ENCODE data around the gene SORCS3. TPM values are rescaled to one million over a fixed set of nuclear protein-coding genes. Genes with fewer than 3 reads are reported as not detected.

SORCS3 gene
- total RNA-seq, 1 experiment from 2014 or later, result 0.18 TPM

- ChIA-PET POLR2A (no interaction called here), CTCF (no interaction called here)
- no peak for TF ChIP-seq CTCF (IDR thresholded peaks at IDR 0.05; ENCODE audit: insufficient read depth in 1 of 2, low read depth in 1 of 2, low read length in 1 of 2, severe bottlenecking in 1 of 2, unreplicated experiment in 1 of 2)
- intact Hi-C loops (cut with micrococcal nuclease; ENCODE audit: unreplicated experiment), result no loop called here
- no peak overlapping the region for H3K4me3 ChIP-seq (ENCODE audit: low read depth, low read length)
- no peaks in the 10 kb centered on the region for H3K4me1 ChIP-seq
- Mint-ChIP-seq H3K4me1 (ENCODE audit: low read depth, unreplicated experiment) (no peaks in the 10 kb centered on the region), H3K27ac (ENCODE audit: unreplicated experiment) (no peak overlapping the region), H3K4me3 (ENCODE audit: unreplicated experiment) (no peak overlapping the region), H3K27me3 (ENCODE audit: insufficient read depth, unreplicated experiment) (peaks cover 10% of the 10 kb centered on the region), H3K9me3 (ENCODE audit: unreplicated experiment) (no peaks in the 10 kb centered on the region), H3K36me3 (ENCODE audit: insufficient read depth, unreplicated experiment) (no peaks in the 10 kb centered on the region)
- no TSS peak for BruUV-seq (replicated peaks)
- DNase-seq, result no peak
- no peaks in the 10 kb centered on the region for H3K27me3 ChIP-seq (replicated peaks; ENCODE audit: control insufficient read depth, insufficient read depth, low read length)
- H3K9me3 ChIP-seq, result no peaks in the 10 kb centered on the region
- H3K36me3 ChIP-seq (ENCODE audit: control insufficient read depth, insufficient read depth, low read length), result no peaks in the 10 kb centered on the region
These were observed 94.1 kb downstream of the SORCS3 start for GRCh38 chr10:104735036-104735756.

GRCh38 chr10:104735757-104736391, 94.8 kb downstream of the SORCS3 start:
- Histone ChIP-seq H3K27me3 (replicated peaks; ENCODE audit: control insufficient read depth, insufficient read depth, low read length) (no peaks in the 10 kb centered on the region), H3K4me1 (no peaks in the 10 kb centered on the region), H3K36me3 (ENCODE audit: control insufficient read depth, insufficient read depth, low read length) (no peaks in the 10 kb centered on the region), H3K9me3 (no peaks in the 10 kb centered on the region), H3K4me3 (ENCODE audit: low read depth, low read length) (no peak overlapping the region)
- Mint-ChIP-seq H3K4me1 (ENCODE audit: low read depth, unreplicated experiment) (no peaks in the 10 kb centered on the region), H3K36me3 (ENCODE audit: insufficient read depth, unreplicated experiment) (no peaks in the 10 kb centered on the region), H3K9me3 (ENCODE audit: unreplicated experiment) (no peaks in the 10 kb centered on the region), H3K27ac (ENCODE audit: unreplicated experiment) (no peak overlapping the region), H3K4me3 (ENCODE audit: unreplicated experiment) (no peak overlapping the region), H3K27me3 (ENCODE audit: insufficient read depth, unreplicated experiment) (peaks cover 10% of the 10 kb centered on the region)
- no peak for DNase-seq
- no peak for TF ChIP-seq CTCF (IDR thresholded peaks at IDR 0.05; ENCODE audit: insufficient read depth in 1 of 2, low read depth in 1 of 2, low read length in 1 of 2, severe bottlenecking in 1 of 2, unreplicated experiment in 1 of 2)
- BruUV-seq (replicated peaks), result no TSS peak
- ChIA-PET CTCF (no interaction called here), POLR2A (no interaction called here)
- intact Hi-C loops (cut with micrococcal nuclease; ENCODE audit: unreplicated experiment), result no loop called here

- ChIA-PET POLR2A (no interaction called here), CTCF (no interaction called here)
- no peaks in the 10 kb centered on the region for H3K9me3 ChIP-seq
- H3K27ac Mint-ChIP-seq (ENCODE audit: unreplicated experiment), result no peak overlapping the region
- DNase-seq, result no peak
- no peaks in the 10 kb centered on the region for H3K4me1 Mint-ChIP-seq (ENCODE audit: low read depth, unreplicated experiment)
- H3K36me3 Mint-ChIP-seq (ENCODE audit: insufficient read depth, unreplicated experiment), result no peaks in the 10 kb centered on the region
- H3K27me3 Mint-ChIP-seq (ENCODE audit: insufficient read depth, unreplicated experiment), result peaks cover 10% of the 10 kb centered on the region
- no peak overlapping the region for H3K4me3 ChIP-seq (ENCODE audit: low read depth, low read length)
- no peaks in the 10 kb centered on the region for H3K27me3 ChIP-seq (replicated peaks; ENCODE audit: control insufficient read depth, insufficient read depth, low read length)
- intact Hi-C loops (cut with micrococcal nuclease; ENCODE audit: unreplicated experiment), result no loop called here
- TF ChIP-seq CTCF (IDR thresholded peaks at IDR 0.05; ENCODE audit: insufficient read depth in 1 of 2, low read depth in 1 of 2, low read length in 1 of 2, severe bottlenecking in 1 of 2, unreplicated experiment in 1 of 2), result no peak
- no TSS peak for BruUV-seq (replicated peaks)
- no peak overlapping the region for H3K4me3 Mint-ChIP-seq (ENCODE audit: unreplicated experiment)
- no peaks in the 10 kb centered on the region for H3K9me3 Mint-ChIP-seq (ENCODE audit: unreplicated experiment)
- no peaks in the 10 kb centered on the region for H3K36me3 ChIP-seq (ENCODE audit: control insufficient read depth, insufficient read depth, low read length)
- H3K4me1 ChIP-seq, result no peaks in the 10 kb centered on the region
These were observed 100.0 kb downstream of the SORCS3 start for GRCh38 chr10:104741127-104741526.

All from Caco-2 (cell line).